Measurements from ENCODE around the gene FRMD3.

FRMD3 gene

GRCh38 chr9:83466351-83466750 lies 71.8 kb downstream of the FRMD3 start:
- no peak for DNase-seq (ENCODE audit: low spot score)
- in situ Hi-C loops (cut with MboI; ENCODE audit: low pct_unique_long_range_greater_than_20kb, low sequenced_read_pairs, unreplicated experiment) = no loop called here
- TF ChIP-seq, protein P1, sequence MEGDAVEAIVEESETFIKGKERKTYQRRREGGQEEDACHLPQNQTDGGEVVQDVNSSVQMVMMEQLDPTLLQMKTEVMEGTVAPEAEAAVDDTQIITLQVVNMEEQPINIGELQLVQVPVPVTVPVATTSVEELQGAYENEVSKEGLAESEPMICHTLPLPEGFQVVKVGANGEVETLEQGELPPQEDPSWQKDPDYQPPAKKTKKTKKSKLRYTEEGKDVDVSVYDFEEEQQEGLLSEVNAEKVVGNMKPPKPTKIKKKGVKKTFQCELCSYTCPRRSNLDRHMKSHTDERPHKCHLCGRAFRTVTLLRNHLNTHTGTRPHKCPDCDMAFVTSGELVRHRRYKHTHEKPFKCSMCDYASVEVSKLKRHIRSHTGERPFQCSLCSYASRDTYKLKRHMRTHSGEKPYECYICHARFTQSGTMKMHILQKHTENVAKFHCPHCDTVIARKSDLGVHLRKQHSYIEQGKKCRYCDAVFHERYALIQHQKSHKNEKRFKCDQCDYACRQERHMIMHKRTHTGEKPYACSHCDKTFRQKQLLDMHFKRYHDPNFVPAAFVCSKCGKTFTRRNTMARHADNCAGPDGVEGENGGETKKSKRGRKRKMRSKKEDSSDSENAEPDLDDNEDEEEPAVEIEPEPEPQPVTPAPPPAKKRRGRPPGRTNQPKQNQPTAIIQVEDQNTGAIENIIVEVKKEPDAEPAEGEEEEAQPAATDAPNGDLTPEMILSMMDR (IDR thresholded peaks at IDR 0.05; ENCODE audit: extremely low read depth, insufficient read depth, missing control alignments) = no peak

DNA sequence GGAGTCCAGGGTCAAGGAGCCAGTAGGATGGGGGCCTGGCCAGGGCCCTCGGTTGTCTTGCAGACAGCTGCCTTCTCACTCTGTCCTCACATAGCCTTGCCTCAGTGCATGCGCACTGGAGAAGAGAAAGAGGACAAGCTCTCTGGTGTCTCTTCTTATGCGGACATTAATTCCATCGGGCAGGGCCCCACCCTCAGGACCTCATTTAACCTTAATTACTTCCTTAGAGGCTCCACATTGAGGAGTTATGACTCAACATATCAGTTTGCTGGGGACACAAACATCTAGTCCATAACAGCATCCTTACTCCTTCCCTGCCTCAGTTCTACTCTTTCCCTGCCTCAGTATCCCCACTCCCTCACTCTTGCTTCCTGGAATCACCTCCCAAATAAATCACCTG lies 78.4 kb downstream of the FRMD3 start:
- TF ChIP-seq, protein P1 (IDR thresholded peaks at IDR 0.05; ENCODE audit: extremely low read depth, insufficient read depth, missing control alignments) = no peak
- in situ Hi-C loops (cut with MboI; ENCODE audit: low pct_unique_long_range_greater_than_20kb, low sequenced_read_pairs, unreplicated experiment) = no loop called here
- no peak for DNase-seq (ENCODE audit: low spot score)

DNA sequence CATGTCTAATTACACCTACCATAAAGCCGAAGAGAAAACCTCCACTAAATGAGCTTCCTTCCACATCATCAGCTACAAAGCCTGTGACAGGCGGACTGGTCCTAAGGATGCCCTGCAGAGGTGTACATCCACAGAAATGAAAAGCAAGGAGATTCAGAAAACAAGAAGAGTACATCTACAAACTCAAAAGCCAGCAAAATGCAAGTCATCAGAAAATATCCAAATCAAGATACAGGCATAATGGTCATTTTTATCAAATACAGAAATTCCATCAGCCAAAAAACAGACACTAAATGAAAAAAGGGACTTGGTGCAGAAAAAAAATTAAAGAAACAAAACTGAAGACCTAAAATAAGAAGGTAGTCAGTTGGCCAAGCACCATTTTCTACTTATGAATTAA lies 79.7 kb downstream of the FRMD3 start:
- no peak for DNase-seq (ENCODE audit: low spot score)
- TF ChIP-seq, protein P1 (IDR thresholded peaks at IDR 0.05; ENCODE audit: extremely low read depth, insufficient read depth, missing control alignments) = no peak
- in situ Hi-C loops (cut with MboI; ENCODE audit: low pct_unique_long_range_greater_than_20kb, low sequenced_read_pairs, unreplicated experiment) = no loop called here

GRCh38 chr9:83457005-83457404 lies 81.2 kb downstream of the FRMD3 start:
- no peak for DNase-seq (ENCODE audit: low spot score)
- TF ChIP-seq, protein P1 (IDR thresholded peaks at IDR 0.05; ENCODE audit: extremely low read depth, insufficient read depth, missing control alignments) = no peak
- in situ Hi-C loops (cut with MboI; ENCODE audit: low pct_unique_long_range_greater_than_20kb, low sequenced_read_pairs, unreplicated experiment) = no loop called here

DNA sequence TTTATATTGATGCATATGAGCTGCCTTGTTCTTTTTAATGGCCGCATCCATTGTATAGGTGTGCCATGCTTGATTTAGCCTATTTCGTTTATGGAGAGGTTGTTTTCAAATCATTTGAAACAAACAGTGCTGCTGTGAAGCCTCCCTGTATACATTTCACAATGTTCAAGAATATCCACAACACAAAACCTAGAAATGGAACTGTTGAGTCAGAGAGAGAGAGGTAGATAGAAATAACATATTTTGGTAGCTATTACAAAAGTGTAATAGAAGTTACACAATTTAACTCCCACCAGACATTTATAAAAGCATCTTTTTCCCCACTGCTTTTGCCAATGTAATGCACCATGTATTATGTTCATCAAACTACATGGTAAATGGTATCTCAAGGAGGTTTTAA lies 82.0 kb downstream of the FRMD3 start:
- in situ Hi-C loops (cut with MboI; ENCODE audit: low pct_unique_long_range_greater_than_20kb, low sequenced_read_pairs, unreplicated experiment) = no loop called here
- TF ChIP-seq, protein P1 (IDR thresholded peaks at IDR 0.05; ENCODE audit: extremely low read depth, insufficient read depth, missing control alignments) = no peak
- DNase-seq (ENCODE audit: low spot score) = no peak

GRCh38 chr9:83454076-83454475 lies 84.1 kb downstream of the FRMD3 start:
- DNase-seq (ENCODE audit: low spot score) = no peak
- TF ChIP-seq, protein P1 (IDR thresholded peaks at IDR 0.05; ENCODE audit: extremely low read depth, insufficient read depth, missing control alignments) = no peak
- in situ Hi-C loops (cut with MboI; ENCODE audit: low pct_unique_long_range_greater_than_20kb, low sequenced_read_pairs, unreplicated experiment) = no loop called here

DNA sequence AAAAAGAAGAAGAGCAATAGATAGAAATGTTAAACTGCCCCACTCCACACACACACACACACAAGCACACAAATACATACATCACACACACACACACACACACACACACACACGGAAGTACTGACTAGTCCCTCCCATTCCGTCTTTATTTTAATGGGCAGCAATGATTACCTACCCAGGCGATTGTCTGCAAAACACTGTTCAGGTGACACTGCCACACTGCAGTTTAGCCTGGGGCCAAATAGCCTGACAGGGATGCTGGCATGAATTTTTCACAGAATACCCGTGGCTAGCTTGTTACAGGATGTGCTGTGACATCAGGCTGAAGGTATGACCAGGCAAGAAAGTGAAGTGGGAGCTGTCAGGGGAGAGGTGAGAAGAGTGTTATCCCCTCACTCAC lies 86.9 kb downstream of the FRMD3 start:
- no peak for DNase-seq (ENCODE audit: low spot score)
- in situ Hi-C loops (cut with MboI; ENCODE audit: low pct_unique_long_range_greater_than_20kb, low sequenced_read_pairs, unreplicated experiment) = no loop called here
- TF ChIP-seq, protein P1 (IDR thresholded peaks at IDR 0.05; ENCODE audit: extremely low read depth, insufficient read depth, missing control alignments) = no peak

All from GM13977 (cell line).